ENCODE measurements around the gene CLIC5. TPM values are rescaled to one million over a fixed set of nuclear protein-coding genes. Genes with fewer than 3 reads are reported as not detected.

Gene CLIC5
- total RNA-seq, 1 donor from 2014 or later, result 31.3 TPM

DNA sequence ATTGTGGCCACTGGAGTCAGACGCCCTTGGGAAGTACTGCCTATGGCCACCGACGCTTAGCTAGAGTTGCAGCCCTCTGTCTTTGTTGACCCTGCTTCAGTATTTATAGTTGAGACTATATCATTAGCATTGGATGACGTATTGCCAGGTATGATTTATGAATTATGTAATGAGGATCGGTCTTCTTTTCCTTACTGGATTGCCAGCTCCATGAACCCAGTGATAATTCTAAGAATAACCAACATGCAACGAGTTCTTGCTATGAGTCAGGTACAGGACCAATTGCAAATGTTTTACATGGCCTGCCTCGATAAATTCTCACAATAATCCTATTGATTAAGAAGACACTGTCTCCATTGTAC lies 63.5 kb downstream of the CLIC5 start:
- DNase-seq (ENCODE audit: extremely low spot score, unreplicated experiment), result no peak
- peaks cover 12% of the 10 kb centered on the region for H3K36me3 Mint-ChIP-seq
- H3K27me3 Mint-ChIP-seq, result peaks cover 9% of the 10 kb centered on the region
- H3K27ac Mint-ChIP-seq, result peak overlapping the region; percentile 91
- peak overlapping the region; percentile 74 for H3K4me3 Mint-ChIP-seq
- peaks cover 24% of the 10 kb centered on the region for H3K4me1 Mint-ChIP-seq (ENCODE audit: unreplicated experiment)
- TF ChIP-seq, protein P1, sequence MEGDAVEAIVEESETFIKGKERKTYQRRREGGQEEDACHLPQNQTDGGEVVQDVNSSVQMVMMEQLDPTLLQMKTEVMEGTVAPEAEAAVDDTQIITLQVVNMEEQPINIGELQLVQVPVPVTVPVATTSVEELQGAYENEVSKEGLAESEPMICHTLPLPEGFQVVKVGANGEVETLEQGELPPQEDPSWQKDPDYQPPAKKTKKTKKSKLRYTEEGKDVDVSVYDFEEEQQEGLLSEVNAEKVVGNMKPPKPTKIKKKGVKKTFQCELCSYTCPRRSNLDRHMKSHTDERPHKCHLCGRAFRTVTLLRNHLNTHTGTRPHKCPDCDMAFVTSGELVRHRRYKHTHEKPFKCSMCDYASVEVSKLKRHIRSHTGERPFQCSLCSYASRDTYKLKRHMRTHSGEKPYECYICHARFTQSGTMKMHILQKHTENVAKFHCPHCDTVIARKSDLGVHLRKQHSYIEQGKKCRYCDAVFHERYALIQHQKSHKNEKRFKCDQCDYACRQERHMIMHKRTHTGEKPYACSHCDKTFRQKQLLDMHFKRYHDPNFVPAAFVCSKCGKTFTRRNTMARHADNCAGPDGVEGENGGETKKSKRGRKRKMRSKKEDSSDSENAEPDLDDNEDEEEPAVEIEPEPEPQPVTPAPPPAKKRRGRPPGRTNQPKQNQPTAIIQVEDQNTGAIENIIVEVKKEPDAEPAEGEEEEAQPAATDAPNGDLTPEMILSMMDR (conservative IDR thresholded peaks at IDR 0.05), result no peak
- H3K9me3 Mint-ChIP-seq, result peaks cover 8% of the 10 kb centered on the region

- Mint-ChIP-seq H3K4me3 (peak overlapping the region; percentile 74), H3K27ac (peak overlapping the region; percentile 91), H3K4me1 (ENCODE audit: unreplicated experiment) (peaks cover 25% of the 10 kb centered on the region), H3K36me3 (peaks cover 12% of the 10 kb centered on the region), H3K27me3 (peaks cover 9% of the 10 kb centered on the region), H3K9me3 (peaks cover 8% of the 10 kb centered on the region)
- DNase-seq (ENCODE audit: extremely low spot score, unreplicated experiment), result no peak
- TF ChIP-seq, protein P1 (conservative IDR thresholded peaks at IDR 0.05), result no peak
These were observed 64.1 kb downstream of the CLIC5 start for GRCh38 chr6:45951321-45952167.

- TF ChIP-seq, protein P1 (conservative IDR thresholded peaks at IDR 0.05), result no peak
- Mint-ChIP-seq H3K4me3 (peak overlapping the region; percentile 46), H3K4me1 (ENCODE audit: unreplicated experiment) (peaks cover 34% of the 10 kb centered on the region), H3K9me3 (peaks cover 5% of the 10 kb centered on the region), H3K27me3 (peaks cover 5% of the 10 kb centered on the region), H3K36me3 (peaks cover 12% of the 10 kb centered on the region), H3K27ac (peak overlapping the region; percentile 91)
- DNase-seq (ENCODE audit: extremely low spot score, unreplicated experiment), result no peak
These were observed 66.4 kb downstream of the CLIC5 start for GRCh38 chr6:45949256-45949655.

DNA sequence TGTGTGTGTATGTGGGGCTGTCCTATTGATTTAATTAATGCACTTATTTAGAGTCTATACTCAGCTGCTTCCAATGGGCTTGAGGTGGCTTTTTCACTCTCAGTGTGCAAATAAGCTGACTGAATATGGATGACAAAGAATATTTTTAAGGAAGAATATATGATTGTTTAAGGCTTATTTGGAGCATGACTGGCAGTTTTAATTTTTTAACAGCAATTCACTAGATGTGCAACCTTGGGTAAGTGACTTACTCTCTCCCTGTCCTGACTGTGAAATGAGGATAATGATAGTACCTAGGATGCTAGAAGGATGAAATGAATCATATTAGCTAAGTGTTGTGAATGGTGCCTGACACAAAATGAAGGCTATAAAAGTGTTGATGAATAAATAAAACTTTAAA lies 67.9 kb downstream of the CLIC5 start:
- no peak overlapping the region for H3K27ac Mint-ChIP-seq
- no peak for DNase-seq (ENCODE audit: extremely low spot score, unreplicated experiment)
- H3K4me3 Mint-ChIP-seq, result no peak overlapping the region
- peaks cover 9% of the 10 kb centered on the region for H3K36me3 Mint-ChIP-seq
- H3K9me3 Mint-ChIP-seq, result peaks cover 4% of the 10 kb centered on the region
- TF ChIP-seq, protein P1 (conservative IDR thresholded peaks at IDR 0.05), result no peak
- H3K4me1 Mint-ChIP-seq (ENCODE audit: unreplicated experiment), result peaks cover 41% of the 10 kb centered on the region
- no peaks in the 10 kb centered on the region for H3K27me3 Mint-ChIP-seq

DNA sequence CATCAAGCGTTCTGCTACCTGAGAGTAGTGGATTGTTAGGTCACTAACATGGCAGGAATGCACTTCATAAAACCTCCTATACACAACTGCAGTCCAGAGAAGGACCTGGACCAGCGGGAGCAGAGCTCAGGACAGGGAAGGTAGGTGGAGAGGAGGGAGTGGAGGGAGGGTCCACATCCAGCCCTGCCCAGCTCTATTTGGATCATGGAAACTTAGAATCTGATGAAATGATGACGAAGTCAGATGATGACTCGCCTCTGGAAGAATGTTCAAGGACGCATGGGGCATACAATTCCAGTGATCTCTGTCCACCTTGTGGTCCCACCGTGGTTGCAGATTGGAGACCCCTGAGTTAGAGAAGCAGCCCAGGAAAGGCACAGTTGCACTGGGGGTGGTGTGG lies 68.8 kb downstream of the CLIC5 start:
- Mint-ChIP-seq H3K9me3 (peaks cover 4% of the 10 kb centered on the region), H3K36me3 (peaks cover 9% of the 10 kb centered on the region), H3K4me1 (ENCODE audit: unreplicated experiment) (peaks cover 41% of the 10 kb centered on the region), H3K4me3 (no peak overlapping the region), H3K27ac (peak overlapping the region; percentile 26), H3K27me3 (no peaks in the 10 kb centered on the region)
- TF ChIP-seq, protein P1 (conservative IDR thresholded peaks at IDR 0.05), result no peak
- DNase-seq (ENCODE audit: extremely low spot score, unreplicated experiment), result no peak

All from type B pancreatic cell (in vitro differentiated cells).